Peyer's patch (tissue), 4 donors: ENCODE measurements around the gene ESR2. TPM values are rescaled to one million over a fixed set of nuclear protein-coding genes. Genes with fewer than 3 reads are reported as not detected.

Source experiments
- DNase-seq, 3 donors: peaks; one replicate each; pipeline ENCODE4 v3.0.0-alpha.2; 2017 to 2019
- H3K27ac ChIP-seq, 4 donors: fragments of 200-600 bp; sonication (generic); one replicate each; pipeline ENCODE4 v1.5.1; 2016 to 2019
- H3K27me3 ChIP-seq, 2 donors: fragments of 200-600 bp; sonication (generic); one replicate each; pipeline ENCODE4 v1.5.1; 2019
- H3K36me3 ChIP-seq, 3 donors: fragments of 200-600 bp; sonication (generic); one replicate each; pipeline ENCODE4 v1.5.1; 2016 to 2019
- H3K4me1 ChIP-seq, 4 donors: fragments of 200-600 bp; sonication (generic); one replicate each; pipeline ENCODE4 v1.5.1; 2016 to 2019
- H3K4me3 ChIP-seq, 4 donors: fragments of 200-600 bp; sonication (generic); 1 replicate in 3 of 4; 2 replicates in 1 of 4; pipeline ENCODE4 v1.5.1; 2016 to 2019; ENCODE audit warnings: mild to moderate bottlenecking in 1 of 4
- H3K9me3 ChIP-seq, 4 donors: fragments of 200-600 bp; sonication (generic); one replicate each; pipeline ENCODE4 v1.5.1; 2016 to 2019; ENCODE audit warnings: mild to moderate bottlenecking in 1 of 4
- POLR2A ChIP-seq, 2 donors: fragments of 450-650 bp; IDR thresholded peaks; one replicate each; pipeline ENCODE4 v1.5.1; 2017; ENCODE audit warnings: antibody characterized with exemption in 2 of 2, mild to moderate bottlenecking in 2 of 2, moderate library complexity in 2 of 2
- total RNA-seq, 4 donors: library from RNA; depleted of rRNA; stranded (reverse); fragments of >200 nt; gene quantifications; one replicate each; pipeline ENCODE4 v1.1.0, GENCODE V29; 2016
- TF ChIP-seq, protein P1 (sequence below), 6 experiments: fragments of 450-650 bp in 4 of 6; fragments of 200-600 bp in 2 of 6; sonication (generic) in 1 of 6; IDR thresholded peaks; one replicate each; pipeline ENCODE4 v1.5.1; 2017 to 2019; ENCODE audit warnings: antibody characterized with exemption in 6 of 6, mild to moderate bottlenecking in 3 of 6, moderate library complexity in 1 of 6

Gene ESR2
- total RNA-seq, 4 donors from 2014 or later = 0.66 to 6.6 (median 1.1) TPM; not detected in 1

GRCh38 chr14:64201296-64201695, 92.9 kb downstream of the ESR2 start:
- no peak overlapping the region for H3K4me3 ChIP-seq
- no peak for DNase-seq
- no peak overlapping the region for H3K27ac ChIP-seq
- H3K36me3 ChIP-seq = peaks cover 0 to 8% (median 0%) of the 10 kb centered on the region in 3 donors
- H3K4me1 ChIP-seq = no peaks in the 10 kb centered on the region
- H3K9me3 ChIP-seq = no peaks in the 10 kb centered on the region
- H3K27me3 ChIP-seq = no peaks in the 10 kb centered on the region
- TF ChIP-seq, protein P1, sequence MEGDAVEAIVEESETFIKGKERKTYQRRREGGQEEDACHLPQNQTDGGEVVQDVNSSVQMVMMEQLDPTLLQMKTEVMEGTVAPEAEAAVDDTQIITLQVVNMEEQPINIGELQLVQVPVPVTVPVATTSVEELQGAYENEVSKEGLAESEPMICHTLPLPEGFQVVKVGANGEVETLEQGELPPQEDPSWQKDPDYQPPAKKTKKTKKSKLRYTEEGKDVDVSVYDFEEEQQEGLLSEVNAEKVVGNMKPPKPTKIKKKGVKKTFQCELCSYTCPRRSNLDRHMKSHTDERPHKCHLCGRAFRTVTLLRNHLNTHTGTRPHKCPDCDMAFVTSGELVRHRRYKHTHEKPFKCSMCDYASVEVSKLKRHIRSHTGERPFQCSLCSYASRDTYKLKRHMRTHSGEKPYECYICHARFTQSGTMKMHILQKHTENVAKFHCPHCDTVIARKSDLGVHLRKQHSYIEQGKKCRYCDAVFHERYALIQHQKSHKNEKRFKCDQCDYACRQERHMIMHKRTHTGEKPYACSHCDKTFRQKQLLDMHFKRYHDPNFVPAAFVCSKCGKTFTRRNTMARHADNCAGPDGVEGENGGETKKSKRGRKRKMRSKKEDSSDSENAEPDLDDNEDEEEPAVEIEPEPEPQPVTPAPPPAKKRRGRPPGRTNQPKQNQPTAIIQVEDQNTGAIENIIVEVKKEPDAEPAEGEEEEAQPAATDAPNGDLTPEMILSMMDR (IDR thresholded peaks at IDR 0.05) = no peak
- no peak for TF ChIP-seq POLR2A (IDR thresholded peaks at IDR 0.05)

DNA sequence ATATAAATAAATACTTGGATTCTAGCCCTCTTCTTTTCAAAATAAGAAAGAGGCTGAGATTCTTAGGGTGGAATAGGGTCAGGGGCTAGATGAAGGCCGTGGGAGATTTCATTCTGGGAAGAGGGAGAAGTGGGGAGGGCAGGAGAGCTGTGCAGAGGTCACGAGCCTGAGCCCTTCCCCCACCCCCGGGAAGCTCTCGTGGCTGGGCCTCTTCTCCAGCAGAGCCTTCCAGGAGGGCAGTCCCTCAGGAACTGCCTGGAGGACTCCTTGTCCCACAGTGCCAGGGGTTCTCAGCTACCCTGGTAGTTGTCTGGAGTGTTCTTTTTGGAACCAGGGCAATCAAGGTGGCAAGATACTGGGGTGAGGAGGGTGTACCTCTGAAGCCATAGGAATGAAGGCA, 94.0 kb downstream of the ESR2 start:
- TF ChIP-seq POLR2A (IDR thresholded peaks at IDR 0.05) = no peak
- TF ChIP-seq, protein P1 (IDR thresholded peaks at IDR 0.05) = no peak
- H3K27ac ChIP-seq = no peak overlapping the region
- H3K36me3 ChIP-seq = peaks cover 0 to 8% (median 0%) of the 10 kb centered on the region in 3 donors
- H3K4me3 ChIP-seq = no peak overlapping the region
- H3K27me3 ChIP-seq = no peaks in the 10 kb centered on the region
- H3K4me1 ChIP-seq = peaks cover 0 to 6% (median 0%) of the 10 kb centered on the region in 4 donors
- DNase-seq = no peak
- H3K9me3 ChIP-seq = no peaks in the 10 kb centered on the region

DNA sequence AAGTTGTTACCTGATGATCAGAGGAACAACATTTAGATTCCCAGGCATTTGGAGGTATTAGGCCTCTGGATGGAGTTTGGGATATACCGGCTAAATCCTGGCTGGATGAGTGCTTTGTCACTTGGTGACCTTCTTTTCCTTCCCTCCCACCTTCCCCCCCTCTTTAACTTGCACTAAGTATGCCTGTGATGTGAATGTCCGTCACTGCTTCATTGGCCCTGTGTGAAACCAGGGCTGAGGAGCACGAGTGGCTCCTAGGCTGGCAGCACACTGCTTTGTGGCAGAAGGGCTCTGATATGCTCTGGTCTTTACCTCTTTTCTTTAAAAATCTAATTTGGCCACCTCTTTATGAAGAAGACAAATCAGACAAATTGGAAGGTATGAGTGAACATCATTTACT, 95.7 kb downstream of the ESR2 start:
- peaks cover 0 to 8% (median 0%) of the 10 kb centered on the region in 3 donors for H3K36me3 ChIP-seq
- H3K4me1 ChIP-seq = peaks cover 0 to 6% (median 0%) of the 10 kb centered on the region in 4 donors
- no peak overlapping the region for H3K4me3 ChIP-seq
- DNase-seq = no peak
- no peaks in the 10 kb centered on the region for H3K27me3 ChIP-seq
- no peak overlapping the region for H3K27ac ChIP-seq
- no peaks in the 10 kb centered on the region for H3K9me3 ChIP-seq
- TF ChIP-seq POLR2A (IDR thresholded peaks at IDR 0.05) = no peak
- TF ChIP-seq, protein P1 (IDR thresholded peaks at IDR 0.05) = no peak

GRCh38 chr14:64197996-64198395, 96.2 kb downstream of the ESR2 start:
- H3K36me3 ChIP-seq = peaks cover 0 to 12% (median 0%) of the 10 kb centered on the region in 3 donors
- H3K9me3 ChIP-seq = no peaks in the 10 kb centered on the region
- H3K4me1 ChIP-seq = peaks cover 0 to 6% (median 0%) of the 10 kb centered on the region in 4 donors
- H3K27me3 ChIP-seq = no peaks in the 10 kb centered on the region
- TF ChIP-seq, protein P1 (IDR thresholded peaks at IDR 0.05) = no peak
- TF ChIP-seq POLR2A (IDR thresholded peaks at IDR 0.05) = no peak
- H3K27ac ChIP-seq = no peak overlapping the region
- H3K4me3 ChIP-seq = no peak overlapping the region
- DNase-seq = no peak

GRCh38 chr14:64196814-64197411, 97.3 kb downstream of the ESR2 start:
- peak overlapping the region in 3 of 4 donors; percentile 9 to 30 (median 18) for H3K4me3 ChIP-seq
- peak overlapping the region; percentile 15 to 54 (median 29) for H3K27ac ChIP-seq
- DNase-seq = peak in 2 of 3 donors; percentile 54 to 55
- no peaks in the 10 kb centered on the region for H3K9me3 ChIP-seq
- TF ChIP-seq, protein P1 (IDR thresholded peaks at IDR 0.05) = no peak
- TF ChIP-seq POLR2A (IDR thresholded peaks at IDR 0.05) = no peak
- peaks cover 0 to 4% (median 0%) of the 10 kb centered on the region in 3 donors for H3K36me3 ChIP-seq
- no peaks in the 10 kb centered on the region for H3K27me3 ChIP-seq
- peaks cover 0 to 6% (median 0%) of the 10 kb centered on the region in 4 donors for H3K4me1 ChIP-seq
